Measurements from ENCODE around the gene ANKRD37.

The ANKRD37 gene

GRCh38 chr4:185416955-185417354 lies 20.3 kb downstream of the ANKRD37 start:
- no peak for DNase-seq (ENCODE audit: low read depth, low spot score)

DNA sequence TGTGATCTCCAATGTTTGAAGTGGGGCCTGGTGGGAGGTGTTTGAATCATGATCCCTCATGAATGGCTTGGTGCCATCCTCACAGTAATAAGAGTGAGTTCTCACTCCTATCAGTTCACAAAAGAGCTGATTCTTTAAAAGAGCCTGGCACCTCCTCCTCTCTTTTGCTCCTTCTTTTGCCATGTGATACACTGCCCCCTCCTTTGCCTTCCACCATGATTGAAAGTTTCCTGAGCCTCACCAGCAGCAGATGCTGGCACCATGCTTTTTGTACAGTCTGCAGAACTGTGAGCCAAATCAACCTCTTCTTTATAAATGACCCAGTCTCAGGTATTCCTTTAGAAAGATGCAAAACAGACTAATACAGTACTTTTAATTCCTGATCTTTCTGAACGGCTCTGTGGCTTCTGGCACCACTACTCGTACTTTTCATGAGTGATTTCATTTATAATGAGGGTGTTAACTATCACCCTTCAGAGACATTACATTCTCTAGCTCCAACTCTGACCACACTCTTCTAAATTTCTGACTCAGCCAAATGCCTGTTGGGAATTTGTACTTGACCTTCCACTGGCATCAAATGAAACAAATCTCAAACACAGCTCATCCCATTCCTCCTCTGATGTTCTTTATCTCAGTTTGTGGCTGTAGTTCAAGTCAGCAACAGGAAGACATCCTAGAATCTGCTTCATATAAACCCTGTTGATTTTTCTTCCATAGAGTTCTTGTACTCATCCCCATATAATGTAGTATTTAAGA lies 24.9 kb downstream of the ANKRD37 start:
- DNase-seq (ENCODE audit: low read depth, low spot score): no peak

DNA sequence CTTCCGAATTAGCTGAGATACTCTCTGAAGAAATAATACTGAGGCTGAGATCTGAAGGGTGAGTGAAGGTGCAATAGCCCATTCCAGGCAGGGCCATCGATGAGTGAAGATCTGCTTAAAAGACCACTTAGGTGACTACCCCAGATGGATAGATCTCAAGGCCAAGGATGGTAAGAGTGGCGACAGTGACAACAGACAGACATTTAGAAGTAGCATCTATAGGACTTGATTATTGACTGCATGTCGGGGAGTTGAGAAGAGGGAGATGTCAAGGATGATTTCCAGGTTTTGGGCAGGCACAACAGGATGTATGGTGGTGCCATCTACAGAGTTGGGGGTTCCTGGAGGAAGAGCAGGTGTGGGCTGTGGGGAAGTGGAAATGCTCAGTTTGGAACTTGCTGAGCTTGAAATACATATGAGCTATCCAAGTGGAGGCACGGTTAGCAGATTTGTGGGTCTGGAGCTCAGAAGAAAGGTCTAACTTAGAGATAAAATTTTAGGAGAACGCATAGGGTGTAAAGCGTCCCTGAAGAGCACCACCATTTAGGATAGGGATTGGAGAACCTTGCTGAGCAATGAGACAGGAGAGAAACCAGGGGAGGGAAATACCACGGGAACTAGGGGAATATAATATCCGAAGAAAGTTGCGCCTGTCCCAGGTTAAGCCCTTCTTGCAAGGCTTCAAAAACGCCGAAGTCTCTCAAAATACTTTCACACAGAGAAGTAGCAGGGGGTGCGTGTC lies 28.4 kb downstream of the ANKRD37 start:
- no peak for DNase-seq (ENCODE audit: low read depth, low spot score)

GRCh38 chr4:185425647-185426352 lies 29.2 kb downstream of the ANKRD37 start, which contains the start of gene UFSP2:
UFSP2 (minus strand) TSS chr4:185425964; CDS start chr4:185425868, 96 bp downstream.
- DNase-seq (ENCODE audit: low read depth, low spot score): peak; percentile 54

DNA sequence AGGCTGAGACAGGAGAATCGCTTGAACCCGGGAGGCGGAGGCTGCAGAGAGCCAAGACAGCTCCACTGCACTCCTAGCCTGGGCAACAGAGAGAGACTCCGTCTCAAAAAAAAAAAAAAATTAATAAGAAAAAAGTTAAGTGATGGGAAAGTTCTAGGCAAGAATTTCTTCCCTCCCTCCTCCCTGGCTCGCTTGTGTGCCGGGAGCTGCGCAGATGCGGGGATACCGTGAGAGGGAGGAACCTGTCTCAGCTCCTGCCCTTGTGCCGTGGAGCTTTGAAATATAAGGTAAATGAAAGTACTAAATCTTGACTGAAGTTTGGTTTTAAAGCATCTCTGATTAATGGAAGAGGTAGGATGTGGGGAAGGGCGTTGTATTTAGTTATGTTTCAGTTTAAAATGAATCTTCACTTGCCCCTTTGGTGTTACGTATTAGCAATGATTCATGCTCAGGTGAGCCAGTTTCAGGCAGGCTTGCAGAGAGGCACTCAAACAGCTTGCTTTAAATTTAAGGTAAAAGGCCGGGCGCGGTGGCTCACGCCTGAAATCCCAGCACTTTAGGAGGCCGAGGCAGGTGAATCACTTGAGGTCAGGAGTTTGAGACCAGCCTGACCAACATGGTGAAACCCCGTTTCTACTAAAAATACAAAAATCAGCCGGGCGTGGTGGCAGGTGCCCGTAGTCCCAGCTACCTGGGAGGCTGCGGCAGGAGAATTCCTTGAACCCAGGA lies 30.5 kb downstream of the ANKRD37 start:
- DNase-seq (ENCODE audit: low read depth, low spot score): no peak

GRCh38 chr4:185429660-185430059 lies 33.0 kb downstream of the ANKRD37 start:
- DNase-seq (ENCODE audit: low read depth, low spot score): no peak

GRCh38 chr4:185435466-185435865 lies 38.8 kb downstream of the ANKRD37 start:
- DNase-seq (ENCODE audit: low read depth, low spot score): no peak

GRCh38 chr4:185437809-185438208 lies 41.2 kb downstream of the ANKRD37 start:
- no peak for DNase-seq (ENCODE audit: low read depth, low spot score)

- DNase-seq (ENCODE audit: low read depth, low spot score): no peak
These were observed 44.8 kb downstream of the ANKRD37 start for GRCh38 chr4:185441479-185441878.

DNA sequence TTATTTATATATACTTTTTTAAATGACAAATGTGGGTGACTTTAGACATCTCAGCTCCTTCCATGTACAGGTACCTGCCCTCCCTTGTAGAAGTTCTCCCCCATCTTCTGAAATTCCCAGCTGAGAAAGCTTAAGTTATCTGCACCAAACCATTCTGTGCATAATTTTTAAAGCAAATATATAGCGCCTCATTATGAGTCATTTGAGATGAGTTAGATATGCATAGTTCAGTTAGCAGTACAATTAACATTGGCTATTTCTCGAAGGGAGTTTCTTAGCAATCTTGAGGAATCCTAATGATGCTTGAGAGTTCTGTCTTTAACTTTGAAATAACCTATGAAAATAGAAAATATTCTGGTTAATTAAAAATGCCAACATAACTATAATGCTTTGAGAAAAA lies 48.6 kb downstream of the ANKRD37 start:
- no peak for DNase-seq (ENCODE audit: low read depth, low spot score)

Data from activated naive CD8-positive, alpha-beta T cell treated with anti-CD3 and anti-CD28 coated beads, Interleukin-2, amount 50 U/mL, for 16 hours (primary cell).